Transverse colon (tissue), 4 donors: ENCODE results near the gene IKZF3. TPM values are rescaled to one million over a fixed set of nuclear protein-coding genes. Genes with fewer than 3 reads are reported as not detected.

Experiments used
- DNase-seq: peaks from one replicate; pipeline ENCODE4 v3.0.0-alpha.2; 2019
- H3K27ac ChIP-seq, 4 donors: fragments of 200-600 bp; sonication (generic); 2 replicates each; pipeline ENCODE4 v1.5.1; 2016 to 2018; ENCODE audit warnings: inconsistent platforms in 4 of 4
- H3K27me3 ChIP-seq: fragments of 200-600 bp; sonication (generic); 2 replicates; pipeline ENCODE4 v1.5.1; 2017; ENCODE audit warnings: inconsistent platforms
- H3K36me3 ChIP-seq, 4 donors: fragments of 200-600 bp; sonication (generic); 2 replicates each; pipeline ENCODE4 v1.5.1; 2017 to 2019; ENCODE audit warnings: inconsistent platforms in 4 of 4
- H3K4me1 ChIP-seq, 4 donors: fragments of 200-600 bp; sonication (generic); 2 replicates each; pipeline ENCODE4 v1.5.1; 2017 to 2020; ENCODE audit warnings: inconsistent platforms in 4 of 4
- H3K4me3 ChIP-seq, 4 donors: fragments of 200-600 bp; sonication (generic); 1 replicate in 1 of 4; 2 replicates in 3 of 4; pipeline versions ENCODE4 v1.5.1 to v1.6.1; 2017 to 2019; ENCODE audit warnings: inconsistent platforms in 4 of 4
- H3K9me3 ChIP-seq, 2 donors: fragments of 200-600 bp; sonication (generic); 2 replicates each; pipeline ENCODE4 v1.5.1; 2017 to 2019; ENCODE audit warnings: inconsistent platforms in 2 of 2
- EP300 ChIP-seq: sonication (generic); formaldehyde crosslinking; IDR thresholded peaks from one replicate; pipeline ENCODE4 v1.6.1; 2017; ENCODE audit warnings: antibody characterized with exemption, low read depth
- POLR2A ChIP-seq: fragments of 450-650 bp; IDR thresholded peaks from one replicate; pipeline ENCODE4 v1.6.1; 2016; ENCODE audit warnings: antibody characterized with exemption, mild to moderate bottlenecking, moderate library complexity
- POLR2AphosphoS5 ChIP-seq, 3 donors: sonication (generic); formaldehyde crosslinking; IDR thresholded peaks; one replicate each; pipeline ENCODE4 v1.6.1; 2016; ENCODE audit warnings: antibody characterized with exemption in 3 of 3
- WGBS, 2 donors: methylation state at CpG; one replicate each; pipeline ENCODE4 v1.1.5; 2018; ENCODE audit warnings: low coverage in 1 of 2; 5-methylcytosine and 5-hydroxymethylcytosine counted together
- in situ Hi-C, 4 donors: fragments of 200-750 bp; cut with MboI; loops; one replicate each; pipeline versions ENCODE4 v1.15.0 to v1.15.1; 2017; ENCODE audit warnings: low sequenced_read_pairs in 3 of 4, low pct_ligation_motif_present in 1 of 4, low pct_unique_long_range_greater_than_20kb in 1 of 4
- intact Hi-C: fragments of 100-400 bp; cut with DNase I; formaldehyde crosslinking; loops from one replicate; pipeline ENCODE4 v1.15.1; 2023; ENCODE audit warnings: low total_unique reads
- total RNA-seq, 4 donors: library from RNA; depleted of rRNA; stranded (reverse); fragments of >200 nt; gene quantifications; one replicate each; pipeline ENCODE4 v1.1.0, GENCODE V29; 2016
- TF ChIP-seq, protein P1 (sequence below), 5 experiments: fragments of 200-600 bp in 3 of 5; fragments of 450-650 bp in 2 of 5; sonication (generic) in 3 of 5; IDR thresholded peaks; 1 replicate in 2 of 5; 2 replicates in 3 of 5; pipeline ENCODE4 v1.5.1; 2016 to 2017; ENCODE audit warnings: antibody characterized with exemption in 5 of 5, inconsistent platforms in 3 of 5, mild to moderate bottlenecking in 2 of 5, moderate library complexity in 1 of 5

The IKZF3 gene
- total RNA-seq, 4 donors from 2014 or later, result 2.2 to 13.5 (median 3.0) TPM

DNA sequence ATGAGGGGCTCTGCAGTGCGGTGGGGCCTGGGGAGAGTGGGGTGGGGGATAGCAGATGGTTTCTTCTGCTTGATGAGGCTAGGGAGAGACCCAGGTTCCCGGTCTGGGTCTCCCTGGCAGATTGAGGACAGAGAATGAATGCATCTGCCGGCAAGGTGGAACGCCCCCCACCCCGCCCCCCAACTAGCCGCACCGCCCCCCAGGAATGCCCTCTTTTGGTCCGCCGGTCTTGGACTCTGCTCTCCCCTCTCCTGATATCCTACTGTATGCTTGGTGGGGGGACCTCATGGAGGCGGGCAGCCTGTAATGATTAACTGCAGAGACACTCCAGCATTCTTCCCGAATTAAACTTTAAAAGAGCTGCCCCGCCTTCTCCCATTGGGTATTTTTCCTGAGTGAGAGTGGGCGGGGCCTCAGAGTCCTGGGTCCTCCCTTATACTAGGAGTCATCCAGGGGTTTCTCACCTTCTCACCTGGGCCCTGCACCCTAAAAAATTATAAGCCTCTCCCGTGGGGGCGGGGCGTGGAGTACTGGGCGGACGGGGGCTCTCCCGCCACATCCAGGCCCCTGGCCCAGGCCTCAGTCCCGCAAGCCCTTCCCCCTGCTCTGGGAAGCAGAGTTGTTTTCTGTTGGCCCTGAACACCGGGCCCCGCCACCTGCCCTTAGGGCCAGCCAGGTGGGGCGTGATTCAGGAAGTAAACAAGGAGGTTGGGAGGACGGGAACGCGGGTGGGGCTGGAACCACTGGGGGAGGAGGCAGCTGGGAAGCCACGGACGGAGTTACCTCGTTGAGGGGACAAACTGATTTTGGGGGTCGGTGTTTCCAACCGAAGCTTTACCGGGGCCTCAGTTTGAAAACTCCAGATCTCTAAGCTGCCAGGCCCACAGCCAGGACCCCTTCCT, 124.9 kb downstream of the IKZF3 start:
- no peaks in the 10 kb centered on the region for H3K36me3 ChIP-seq
- 4 to 5% methylated on average over 4 to 22 of the region's 32 CpGs for WGBS, 2 donors
- intact Hi-C loops, result no loop called here
- peak overlapping the region; percentile 5 to 63 (median 46) for H3K4me3 ChIP-seq
- peak overlapping the region; percentile 83 to 92 (median 90) for H3K27ac ChIP-seq
- TF ChIP-seq POLR2AphosphoS5 (IDR thresholded peaks at IDR 0.05) (peak; percentile 24 to 77 (median 68)), POLR2A (peak; percentile 67), EP300 (peak; percentile 17)
- TF ChIP-seq, protein P1, sequence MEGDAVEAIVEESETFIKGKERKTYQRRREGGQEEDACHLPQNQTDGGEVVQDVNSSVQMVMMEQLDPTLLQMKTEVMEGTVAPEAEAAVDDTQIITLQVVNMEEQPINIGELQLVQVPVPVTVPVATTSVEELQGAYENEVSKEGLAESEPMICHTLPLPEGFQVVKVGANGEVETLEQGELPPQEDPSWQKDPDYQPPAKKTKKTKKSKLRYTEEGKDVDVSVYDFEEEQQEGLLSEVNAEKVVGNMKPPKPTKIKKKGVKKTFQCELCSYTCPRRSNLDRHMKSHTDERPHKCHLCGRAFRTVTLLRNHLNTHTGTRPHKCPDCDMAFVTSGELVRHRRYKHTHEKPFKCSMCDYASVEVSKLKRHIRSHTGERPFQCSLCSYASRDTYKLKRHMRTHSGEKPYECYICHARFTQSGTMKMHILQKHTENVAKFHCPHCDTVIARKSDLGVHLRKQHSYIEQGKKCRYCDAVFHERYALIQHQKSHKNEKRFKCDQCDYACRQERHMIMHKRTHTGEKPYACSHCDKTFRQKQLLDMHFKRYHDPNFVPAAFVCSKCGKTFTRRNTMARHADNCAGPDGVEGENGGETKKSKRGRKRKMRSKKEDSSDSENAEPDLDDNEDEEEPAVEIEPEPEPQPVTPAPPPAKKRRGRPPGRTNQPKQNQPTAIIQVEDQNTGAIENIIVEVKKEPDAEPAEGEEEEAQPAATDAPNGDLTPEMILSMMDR (IDR thresholded peaks at IDR 0.05), result no peak
- H3K9me3 ChIP-seq, result no peaks in the 10 kb centered on the region
- peak; percentile 91 for DNase-seq
- in situ Hi-C loops, result loop anchor here in 1 of 4 donors (25.0 kb wide), 1 partner anchor 102 kb away; the partner anchor contains the start of genes PPP1R1B and STARD3
- H3K4me1 ChIP-seq, result peaks cover 5 to 55% (median 32%) of the 10 kb centered on the region in 4 donors
- peaks cover 39% of the 10 kb centered on the region for H3K27me3 ChIP-seq

GRCh38 chr17:39738568-39738901, 125.6 kb downstream of the IKZF3 start:
- intact Hi-C loops, result no loop called here
- peak; percentile 76 for DNase-seq
- TF ChIP-seq, protein P1 (IDR thresholded peaks at IDR 0.05), result no peak
- TF ChIP-seq EP300 (no peak), POLR2A (no peak), POLR2AphosphoS5 (IDR thresholded peaks at IDR 0.05) (peak in 2 of 3 donors; percentile 19 to 61)
- Histone ChIP-seq H3K4me1 (peaks cover 5 to 55% (median 32%) of the 10 kb centered on the region in 4 donors), H3K27me3 (peaks cover 39% of the 10 kb centered on the region), H3K9me3 (no peaks in the 10 kb centered on the region), H3K4me3 (peak overlapping the region; percentile 21 to 63 (median 46)), H3K27ac (peak overlapping the region; percentile 83 to 92 (median 90)), H3K36me3 (no peaks in the 10 kb centered on the region)
- in situ Hi-C loops, result loop anchor here in 1 of 4 donors (25.0 kb wide), 1 partner anchor 101 kb away; the partner anchor contains the start of genes PPP1R1B and STARD3
- WGBS, 2 donors, result 4% methylated on average over 13 of the region's 13 CpGs; no CpG with 5 or more reads in 1 of the 2 donors

GRCh38 chr17:39737760-39738567, 126.1 kb downstream of the IKZF3 start, which contains the start of gene GRB7:
TSS of gene GRB7 (plus strand) at chr17:39737938. CDS start at chr17:39742302, 4,364 bp downstream.
- H3K27me3 ChIP-seq, result peaks cover 39% of the 10 kb centered on the region
- H3K4me1 ChIP-seq, result peaks cover 5 to 55% (median 32%) of the 10 kb centered on the region in 4 donors
- H3K36me3 ChIP-seq, result no peaks in the 10 kb centered on the region
- WGBS, 2 donors, result 18% methylated on average over 27 of the region's 34 CpGs; no CpG with 5 or more reads in 1 of the 2 donors
- in situ Hi-C loops (loop anchor here in 1 of 4 donors (25.0 kb wide), 1 partner anchor 101 kb away; the partner anchor contains the start of genes PPP1R1B and STARD3), intact Hi-C loops (no loop called here)
- peak; percentile 89 for DNase-seq
- no peaks in the 10 kb centered on the region for H3K9me3 ChIP-seq
- H3K27ac ChIP-seq, result peak within 1 kb of the TSS; percentile 83 to 92 (median 90)
- H3K4me3 ChIP-seq, result peak within 1 kb of the TSS; percentile 21 to 63 (median 46)
- TF ChIP-seq EP300 (no peak), POLR2AphosphoS5 (IDR thresholded peaks at IDR 0.05) (peak; percentile 81 to 91 (median 85)), POLR2A (peak; percentile 87)
- TF ChIP-seq, protein P1 (IDR thresholded peaks at IDR 0.05), result no peak
